Glutamatergic neuron (in vitro differentiated cells): ENCODE results near the gene TMEM26. TPM values are rescaled to one million over a fixed set of nuclear protein-coding genes. Genes with fewer than 3 reads are reported as not detected.
A peak's percentile ranks its signal among the peaks of the same experiment; 100 is the strongest.

ENCODE experiments used
- DNase-seq: peaks from one replicate; pipeline ENCODE4 v3.0.0; 2022
- H3K27ac Mint-ChIP-seq: one replicate; pipeline ENCODE4 v1.8.0; 2020; ENCODE audit warnings: mild to moderate bottlenecking, mixed read lengths, inconsistent platforms; ENCODE audit not compliant: unreplicated experiment
- H3K27me3 Mint-ChIP-seq: one replicate; pipeline ENCODE4 v1.8.0; 2020; ENCODE audit warnings: mild to moderate bottlenecking, moderate library complexity, mixed read lengths, inconsistent platforms; ENCODE audit not compliant: unreplicated experiment
- H3K36me3 Mint-ChIP-seq: one replicate; pipeline ENCODE4 v1.8.0; 2020; ENCODE audit warnings: mild to moderate bottlenecking, mixed read lengths, inconsistent platforms; ENCODE audit not compliant: unreplicated experiment
- H3K4me1 Mint-ChIP-seq: one replicate; pipeline ENCODE4 v1.8.0; 2020; ENCODE audit warnings: mild to moderate bottlenecking, low read depth, mixed read lengths, inconsistent platforms; ENCODE audit not compliant: unreplicated experiment
- H3K4me3 Mint-ChIP-seq: one replicate; pipeline ENCODE4 v1.8.0; 2020; ENCODE audit warnings: mild to moderate bottlenecking, mixed read lengths, inconsistent platforms; ENCODE audit not compliant: unreplicated experiment
- H3K9me3 Mint-ChIP-seq: one replicate; pipeline ENCODE4 v1.8.0; 2020; ENCODE audit warnings: mild to moderate bottlenecking, moderate library complexity, mixed read lengths, inconsistent platforms; ENCODE audit not compliant: unreplicated experiment
- long read RNA-seq: library from polyadenylated mRNA; unstranded; transcript quantifications from one replicate; pipeline ENCODE4 v2.0.0, GENCODE V29; 2020; ENCODE audit not compliant: unreplicated experiment
- total RNA-seq: library from RNA; stranded (reverse); fragmentation: NEBNext Ultra II Directional; extraction: Animal tissue kit (Norgen Biotek cat#: 25700); gene quantifications from one replicate; pipeline ENCODE4 v1.2.1, GENCODE V29; 2021; ENCODE audit not compliant: unreplicated experiment
- TF ChIP-seq, protein P1 (sequence below): fragments of 200-600 bp; sonication (generic); IDR thresholded peaks from one replicate; pipeline ENCODE4 v1.5.0; 2021; ENCODE audit not compliant: partially characterized antibody, unreplicated experiment

Gene TMEM26
- total RNA-seq: not detected
- long read RNA-seq: 0 reads

DNA sequence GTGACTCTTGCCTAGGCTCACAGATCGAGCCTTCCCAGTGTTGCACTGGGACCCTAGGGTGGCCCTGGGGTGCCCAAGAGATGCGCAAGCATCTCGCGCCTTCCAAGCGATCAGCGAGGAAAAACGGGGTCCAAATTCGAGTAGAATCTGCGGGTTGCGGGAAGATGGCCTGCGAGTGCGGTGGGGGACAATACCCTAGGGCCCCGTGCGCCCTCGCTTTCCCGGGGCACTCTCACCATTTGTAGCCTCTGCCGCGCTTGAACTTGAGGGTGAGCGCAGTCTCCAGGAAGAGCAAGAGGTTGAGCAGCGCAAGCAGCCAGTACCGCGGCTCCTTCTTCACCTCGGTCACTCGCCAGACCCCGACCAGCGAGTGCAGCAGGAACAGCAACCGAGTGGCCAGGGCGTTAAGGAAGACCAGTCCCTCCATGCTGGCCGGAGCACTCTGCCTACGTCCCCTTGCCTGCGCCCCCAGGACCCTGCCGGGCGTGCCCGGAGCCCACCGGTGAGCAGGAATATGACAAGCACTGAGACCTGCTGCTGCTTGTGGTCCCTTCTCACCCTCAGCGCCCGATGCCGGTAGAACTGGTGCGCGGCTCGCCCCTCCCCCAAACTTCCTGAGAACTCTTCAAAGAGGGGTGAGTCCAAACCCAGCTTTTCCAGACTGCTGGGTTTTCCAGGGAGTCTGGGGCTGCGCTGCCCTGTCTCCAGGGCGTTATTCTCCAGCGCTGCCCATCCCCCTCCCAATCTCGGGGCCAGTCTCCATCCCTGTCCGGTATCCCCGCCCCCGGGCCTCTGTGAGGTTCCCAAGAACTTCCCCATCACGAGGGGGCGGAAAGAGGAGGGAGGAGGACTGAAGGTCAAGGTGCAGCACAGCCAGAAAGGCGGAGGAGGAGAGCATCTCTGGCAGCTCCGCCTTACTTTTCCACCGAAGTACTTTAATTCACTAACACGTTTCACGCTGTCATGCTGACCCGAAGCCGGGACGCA lies at the start of gene TMEM26:
TSS of gene TMEM26 (minus strand) at position 727 of the 987 bp plus-strand sequence. CDS start at position 427, 300 bp downstream.
- Mint-ChIP-seq H3K27ac (no peak within 1 kb of the TSS), H3K36me3 (no peaks in the 10 kb centered on the region), H3K4me3 (peak within 1 kb of the TSS; percentile 91), H3K9me3 (no peaks in the 10 kb centered on the region), H3K27me3 (peaks cover 11% of the 10 kb centered on the region), H3K4me1 (peaks cover 5% of the 10 kb centered on the region)
- DNase-seq: peak; percentile 59
- TF ChIP-seq, protein P1, sequence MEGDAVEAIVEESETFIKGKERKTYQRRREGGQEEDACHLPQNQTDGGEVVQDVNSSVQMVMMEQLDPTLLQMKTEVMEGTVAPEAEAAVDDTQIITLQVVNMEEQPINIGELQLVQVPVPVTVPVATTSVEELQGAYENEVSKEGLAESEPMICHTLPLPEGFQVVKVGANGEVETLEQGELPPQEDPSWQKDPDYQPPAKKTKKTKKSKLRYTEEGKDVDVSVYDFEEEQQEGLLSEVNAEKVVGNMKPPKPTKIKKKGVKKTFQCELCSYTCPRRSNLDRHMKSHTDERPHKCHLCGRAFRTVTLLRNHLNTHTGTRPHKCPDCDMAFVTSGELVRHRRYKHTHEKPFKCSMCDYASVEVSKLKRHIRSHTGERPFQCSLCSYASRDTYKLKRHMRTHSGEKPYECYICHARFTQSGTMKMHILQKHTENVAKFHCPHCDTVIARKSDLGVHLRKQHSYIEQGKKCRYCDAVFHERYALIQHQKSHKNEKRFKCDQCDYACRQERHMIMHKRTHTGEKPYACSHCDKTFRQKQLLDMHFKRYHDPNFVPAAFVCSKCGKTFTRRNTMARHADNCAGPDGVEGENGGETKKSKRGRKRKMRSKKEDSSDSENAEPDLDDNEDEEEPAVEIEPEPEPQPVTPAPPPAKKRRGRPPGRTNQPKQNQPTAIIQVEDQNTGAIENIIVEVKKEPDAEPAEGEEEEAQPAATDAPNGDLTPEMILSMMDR: no peak

DNA sequence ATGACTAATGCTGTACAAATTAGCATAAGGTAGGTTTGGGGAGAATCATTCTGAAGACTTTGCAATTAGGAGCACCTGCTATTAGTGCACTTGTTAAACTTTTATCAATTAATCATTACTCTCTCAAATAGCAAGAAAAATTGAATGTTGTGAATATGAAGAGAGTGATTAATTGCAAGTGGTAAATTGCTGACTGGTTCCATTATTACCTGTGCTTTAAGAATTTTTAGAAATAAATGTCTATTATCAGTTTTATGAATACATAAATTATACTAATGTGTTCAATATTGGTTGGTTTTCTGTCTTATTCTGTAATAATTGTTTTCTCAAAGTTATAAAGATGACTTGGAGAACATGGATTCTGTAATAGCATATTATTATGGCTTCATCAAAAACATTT lies 47.3 kb upstream of the TMEM26 start:
- DNase-seq: no peak
- no peaks in the 10 kb centered on the region for H3K9me3 Mint-ChIP-seq
- H3K4me1 Mint-ChIP-seq: no peaks in the 10 kb centered on the region
- H3K27ac Mint-ChIP-seq: no peak overlapping the region
- no peaks in the 10 kb centered on the region for H3K36me3 Mint-ChIP-seq
- H3K27me3 Mint-ChIP-seq: no peaks in the 10 kb centered on the region
- no peak overlapping the region for H3K4me3 Mint-ChIP-seq
- TF ChIP-seq, protein P1: no peak

DNA sequence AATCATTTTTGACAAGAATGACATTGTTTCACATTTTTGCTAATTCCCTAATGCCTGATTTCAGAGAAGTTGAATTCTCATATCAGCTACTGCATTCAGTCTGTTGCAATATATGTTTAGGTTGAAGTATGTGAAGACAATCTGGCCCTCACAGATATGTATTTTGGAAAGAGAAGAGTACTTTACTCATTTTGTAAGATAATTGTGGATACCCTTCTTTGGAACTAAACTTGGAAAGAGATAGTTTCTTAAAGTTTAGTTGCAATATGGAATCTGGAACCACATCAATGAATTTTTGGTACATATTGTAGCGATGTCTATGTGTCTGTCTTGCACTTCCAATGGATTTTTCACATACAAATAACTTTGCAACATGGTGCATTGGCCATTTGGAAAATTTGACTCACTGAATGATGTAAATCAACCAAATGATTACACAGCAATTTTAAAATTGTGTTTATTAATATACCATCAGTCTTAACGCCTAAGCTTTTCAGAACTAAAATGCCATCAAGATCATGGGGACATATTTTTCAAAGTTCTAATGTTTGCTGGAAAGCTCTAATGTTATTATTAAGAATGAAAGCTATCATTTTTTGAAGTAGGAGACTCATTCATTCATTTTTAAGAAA lies 39.3 kb upstream of the TMEM26 start:
- H3K4me1 Mint-ChIP-seq: no peaks in the 10 kb centered on the region
- no peaks in the 10 kb centered on the region for H3K36me3 Mint-ChIP-seq
- no peak overlapping the region for H3K27ac Mint-ChIP-seq
- H3K27me3 Mint-ChIP-seq: no peaks in the 10 kb centered on the region
- DNase-seq: no peak
- no peak overlapping the region for H3K4me3 Mint-ChIP-seq
- TF ChIP-seq, protein P1: no peak
- H3K9me3 Mint-ChIP-seq: no peaks in the 10 kb centered on the region

DNA sequence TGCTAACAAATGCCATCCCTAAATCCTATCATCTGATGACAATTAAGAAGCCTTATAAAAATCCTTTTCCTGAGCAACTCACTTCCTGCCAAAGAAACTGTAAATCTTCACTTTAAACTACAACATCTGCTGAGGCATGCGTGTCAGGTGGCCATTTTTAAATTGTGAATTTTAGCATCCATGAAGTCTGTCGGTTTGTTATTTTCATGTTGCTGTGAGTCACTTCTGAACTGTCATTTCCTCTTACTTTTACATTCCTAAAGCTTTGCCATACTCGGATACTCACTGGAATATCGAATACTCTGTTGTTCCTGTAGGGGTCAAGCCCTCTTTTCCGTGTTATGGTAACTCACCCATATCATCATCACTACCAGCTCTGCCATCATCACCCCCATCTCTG lies 34.3 kb upstream of the TMEM26 start:
- H3K4me1 Mint-ChIP-seq: no peaks in the 10 kb centered on the region
- no peak for DNase-seq
- TF ChIP-seq, protein P1: no peak
- no peak overlapping the region for H3K4me3 Mint-ChIP-seq
- no peak overlapping the region for H3K27ac Mint-ChIP-seq
- no peaks in the 10 kb centered on the region for H3K9me3 Mint-ChIP-seq
- H3K27me3 Mint-ChIP-seq: no peaks in the 10 kb centered on the region
- H3K36me3 Mint-ChIP-seq: no peaks in the 10 kb centered on the region
